Keratinocyte (primary cell): Measurements from ENCODE around the gene PLB1.

ENCODE experiments used
- CTCF ChIP-seq, 3 experiments: IDR thresholded peaks in 1 of 3; conservative IDR thresholded peaks in 1 of 3; optimal IDR thresholded peaks in 1 of 3; 2 replicates in 2 of 3; 3 replicates in 1 of 3; pipeline versions ENCODE3 to v1.5.1; 2011; ENCODE audit warnings: low read length in 3 of 3, mild to moderate bottlenecking in 3 of 3, moderate library complexity in 2 of 3, control low read depth in 1 of 3, inconsistent platforms in 1 of 3; ENCODE audit not compliant: insufficient read depth in 2 of 3; ENCODE audit errors: extremely low read depth in 1 of 3
- EZH2 ChIP-seq: IDR thresholded peaks from one replicate; pipeline ENCODE4 v1.6.1; 2012; ENCODE audit warnings: inconsistent platforms, mild to moderate bottlenecking, low read length, moderate library complexity

GRCh38 chr2:28693223-28693622 lies 197.4 kb downstream of the PLB1 start:
- TF ChIP-seq CTCF (optimal IDR thresholded peaks at IDR 0.05 in 1 of 3, IDR thresholded peaks at IDR 0.05 in 1 of 3, conservative IDR thresholded peaks at IDR 0.05 in 1 of 3; ENCODE audit: extremely low read depth in 1 of 3, insufficient read depth in 2 of 3, low read length in 3 of 3): no peak
- TF ChIP-seq EZH2: no peak
